Karpas-422 (cell line): ENCODE data around the gene ELOVL4. TPM values are rescaled to one million over a fixed set of nuclear protein-coding genes. Genes with fewer than 3 reads are reported as not detected.

Experiments used
- DNase-seq: peaks from one replicate; pipeline ENCODE4 v3.0.0-alpha.2; 2015
- H2AFZ ChIP-seq: fragments of 200-600 bp; sonication (generic); 2 replicates; pipeline ENCODE4 v1.6.1; 2014; ENCODE audit warnings: antibody characterized with exemption, low read length, mixed read lengths
- H3K27ac ChIP-seq: fragments of 200-600 bp; sonication (generic); 2 replicates; pipeline ENCODE4 v1.5.1; 2014; ENCODE audit warnings: mild to moderate bottlenecking, low read length, moderate library complexity
- H3K27me3 ChIP-seq: fragments of 200-600 bp; sonication (generic); 2 replicates; pipeline ENCODE4 v1.6.1; 2014; ENCODE audit warnings: low read length, mixed read lengths
- H3K36me3 ChIP-seq: fragments of 200-600 bp; sonication (generic); 2 replicates; pipeline ENCODE4 v1.6.1; 2014; ENCODE audit warnings: low read length, mixed read lengths; ENCODE audit not compliant: insufficient read depth
- H3K4me1 ChIP-seq: fragments of 200-600 bp; sonication (generic); 2 replicates; pipeline ENCODE4 v1.6.1; 2014; ENCODE audit warnings: mild to moderate bottlenecking, low read length, mixed read lengths
- H3K4me2 ChIP-seq: fragments of 200-600 bp; sonication (generic); 2 replicates; pipeline ENCODE4 v1.6.1; 2014; ENCODE audit warnings: low read length, low read depth, mild to moderate bottlenecking; ENCODE audit not compliant: poor library complexity, severe bottlenecking
- H3K4me3 ChIP-seq: fragments of 200-600 bp; sonication (generic); 2 replicates; pipeline ENCODE4 v1.5.1; 2014; ENCODE audit warnings: mild to moderate bottlenecking, antibody characterized with exemption, low read length, mixed read lengths
- H3K79me2 ChIP-seq: fragments of 200-600 bp; sonication (generic); 2 replicates; pipeline ENCODE4 v1.6.1; 2014; ENCODE audit warnings: mild to moderate bottlenecking, low read length, mixed read lengths
- H3K9ac ChIP-seq: fragments of 200-600 bp; sonication (generic); 2 replicates; pipeline ENCODE4 v1.6.0; 2014; ENCODE audit warnings: low read length
- H3K9me2 ChIP-seq: fragments of 200-600 bp; sonication (generic), shearing (Covaris generic); replicated peaks from 2 replicates; pipeline ENCODE4 v1.6.0; 2014; ENCODE audit warnings: mild to moderate bottlenecking, low read length, moderate library complexity; ENCODE audit not compliant: insufficient read depth
- H3K9me3 ChIP-seq: fragments of 300-700, 200-600 bp; sonication (generic); 2 replicates; pipeline ENCODE4 v1.6.1; 2014; ENCODE audit warnings: low read length, mixed read lengths
- H4K20me1 ChIP-seq: fragments of 200-600 bp; sonication (generic); 2 replicates; pipeline ENCODE4 v1.6.1; 2014; ENCODE audit warnings: mild to moderate bottlenecking, antibody characterized with exemption, low read length, low read depth; ENCODE audit not compliant: insufficient read depth
- total RNA-seq: library from RNA; depleted of rRNA; stranded (reverse); fragments of >200 nt; shearing (Covaris generic); gene quantifications from 2 replicates; pipeline ENCODE4 v1.2.3, GENCODE V29; 2014; ENCODE audit warnings: low replicate concordance

The ELOVL4 gene
- total RNA-seq, 1 experiment from 2014 or later: not detected

- H3K4me1 ChIP-seq: no peaks in the 10 kb centered on the region
- DNase-seq: no peak
Measured at GRCh38 chr6:79928478-79928998, 18.8 kb downstream of the ELOVL4 start.

GRCh38 chr6:79927758-79928157, 19.6 kb downstream of the ELOVL4 start:
- Histone ChIP-seq H4K20me1 (no peaks in the 10 kb centered on the region), H3K79me2 (no peaks in the 10 kb centered on the region), H2AFZ (no peak overlapping the region), H3K9me3 (no peaks in the 10 kb centered on the region), H3K9me2 (no peaks in the 10 kb centered on the region), H3K27me3 (no peaks in the 10 kb centered on the region), H3K27ac (no peak overlapping the region), H3K4me2 (no peak overlapping the region), H3K4me1 (no peaks in the 10 kb centered on the region), H3K4me3 (no peak overlapping the region), H3K9ac (no peak overlapping the region), H3K36me3 (no peaks in the 10 kb centered on the region)
- DNase-seq: no peak

More at GRCh38 chr6:79928478-79928998, 18.8 kb downstream of the ELOVL4 start:
- Histone ChIP-seq H3K36me3 (no peaks in the 10 kb centered on the region), H3K79me2 (no peaks in the 10 kb centered on the region), H3K9me2 (no peaks in the 10 kb centered on the region), H2AFZ (no peak overlapping the region), H3K4me3 (no peak overlapping the region), H3K27me3 (no peaks in the 10 kb centered on the region), H4K20me1 (no peaks in the 10 kb centered on the region), H3K9ac (no peak overlapping the region), H3K4me2 (no peak overlapping the region), H3K9me3 (no peaks in the 10 kb centered on the region), H3K27ac (no peak overlapping the region)

- Histone ChIP-seq H3K27ac (no peak overlapping the region), H3K4me1 (no peaks in the 10 kb centered on the region), H3K4me2 (no peak overlapping the region), H3K9me3 (no peaks in the 10 kb centered on the region), H3K4me3 (no peak overlapping the region), H3K9me2 (no peaks in the 10 kb centered on the region), H2AFZ (no peak overlapping the region), H3K36me3 (no peaks in the 10 kb centered on the region), H3K27me3 (no peaks in the 10 kb centered on the region), H3K9ac (no peak overlapping the region), H3K79me2 (no peaks in the 10 kb centered on the region), H4K20me1 (no peaks in the 10 kb centered on the region)
- no peak for DNase-seq
Measured at GRCh38 chr6:79923270-79923669, 24.1 kb downstream of the ELOVL4 start.

DNA sequence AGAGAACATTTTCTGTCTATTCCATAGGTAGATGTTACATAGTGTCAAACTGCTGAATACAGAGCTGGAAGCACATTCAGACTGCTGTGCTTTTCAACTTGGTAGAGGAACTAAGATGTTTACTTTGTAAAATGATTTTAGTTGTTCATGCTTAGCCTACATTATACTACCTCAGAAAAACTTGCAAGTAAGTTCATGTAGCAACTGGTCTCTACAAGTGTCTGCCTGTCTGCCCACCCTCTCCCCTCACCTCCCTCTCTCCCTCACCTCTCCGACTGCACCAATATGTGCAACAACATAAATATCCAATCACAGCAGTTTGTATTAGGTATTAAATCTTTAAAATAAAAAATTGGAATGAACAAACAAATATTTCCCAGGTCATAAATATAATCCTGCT, 25.3 kb downstream of the ELOVL4 start:
- no peak overlapping the region for H3K4me3 ChIP-seq
- no peak overlapping the region for H2AFZ ChIP-seq
- no peaks in the 10 kb centered on the region for H3K27me3 ChIP-seq
- no peak overlapping the region for H3K27ac ChIP-seq
- no peaks in the 10 kb centered on the region for H3K9me3 ChIP-seq
- no peaks in the 10 kb centered on the region for H3K4me1 ChIP-seq
- H3K9ac ChIP-seq: no peak overlapping the region
- no peaks in the 10 kb centered on the region for H3K9me2 ChIP-seq
- DNase-seq: no peak
- H3K4me2 ChIP-seq: no peak overlapping the region
- H3K79me2 ChIP-seq: no peaks in the 10 kb centered on the region
- no peaks in the 10 kb centered on the region for H4K20me1 ChIP-seq
- H3K36me3 ChIP-seq: no peaks in the 10 kb centered on the region

GRCh38 chr6:79913369-79913768, 34.0 kb downstream of the ELOVL4 start:
- Histone ChIP-seq H3K27me3 (no peaks in the 10 kb centered on the region), H3K27ac (no peak overlapping the region), H3K4me1 (no peaks in the 10 kb centered on the region), H3K4me2 (no peak overlapping the region), H3K9ac (no peak overlapping the region), H3K36me3 (no peaks in the 10 kb centered on the region), H2AFZ (no peak overlapping the region), H3K9me3 (no peaks in the 10 kb centered on the region), H4K20me1 (no peaks in the 10 kb centered on the region), H3K4me3 (no peak overlapping the region), H3K9me2 (no peaks in the 10 kb centered on the region), H3K79me2 (no peaks in the 10 kb centered on the region)
- DNase-seq: no peak

- Histone ChIP-seq H2AFZ (no peak overlapping the region), H3K27ac (no peak overlapping the region), H3K4me1 (no peaks in the 10 kb centered on the region), H3K4me2 (no peak overlapping the region), H3K4me3 (no peak overlapping the region), H3K36me3 (no peaks in the 10 kb centered on the region), H3K79me2 (no peaks in the 10 kb centered on the region), H3K9me3 (no peaks in the 10 kb centered on the region), H3K9me2 (no peaks in the 10 kb centered on the region), H3K9ac (no peak overlapping the region), H3K27me3 (no peaks in the 10 kb centered on the region), H4K20me1 (no peaks in the 10 kb centered on the region)
- no peak for DNase-seq
Measured at GRCh38 chr6:79911992-79912391, 35.4 kb downstream of the ELOVL4 start.

DNA sequence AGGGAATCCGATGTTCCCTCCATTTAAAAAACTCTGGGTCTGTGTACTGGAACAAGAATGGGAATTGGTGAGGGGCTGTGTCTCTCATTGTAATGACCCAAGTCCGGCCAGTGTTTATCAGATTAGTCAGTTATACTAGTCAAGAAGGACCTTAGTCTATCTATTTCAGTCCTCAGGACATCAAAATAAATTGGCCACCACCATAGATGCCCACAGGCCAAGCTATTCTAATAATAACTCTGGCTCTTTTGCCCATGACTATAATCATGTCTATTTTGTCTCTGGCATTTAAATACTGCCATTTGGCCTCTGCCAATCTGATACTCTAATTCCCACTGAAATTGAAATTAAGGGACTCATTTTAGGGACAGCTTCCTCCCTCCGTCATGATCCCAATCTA, 37.8 kb downstream of the ELOVL4 start:
- DNase-seq: no peak
- H3K79me2 ChIP-seq: no peaks in the 10 kb centered on the region

DNA sequence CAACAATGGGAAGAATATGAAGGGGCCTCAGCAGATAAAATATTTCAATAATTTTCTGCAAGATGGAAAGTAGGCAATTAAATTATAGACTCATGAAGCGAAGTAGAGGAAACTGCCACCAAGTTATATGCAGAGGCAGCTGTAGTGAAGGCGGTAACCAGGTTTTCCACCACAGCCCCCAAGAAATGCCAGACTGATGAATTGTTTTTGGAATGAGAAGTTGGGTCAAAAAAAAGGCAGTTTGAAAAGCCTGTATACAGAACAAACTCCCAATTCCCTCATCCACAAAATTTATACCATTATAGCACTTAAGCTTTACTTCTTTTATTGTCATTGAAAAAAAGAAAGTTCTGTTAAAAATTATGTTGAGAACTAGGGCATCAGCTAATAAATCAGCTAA, 45.3 kb downstream of the ELOVL4 start:
- Histone ChIP-seq H3K4me2 (no peak overlapping the region), H3K79me2 (no peaks in the 10 kb centered on the region), H3K4me1 (no peaks in the 10 kb centered on the region), H3K27ac (no peak overlapping the region), H3K9me3 (no peaks in the 10 kb centered on the region), H4K20me1 (no peaks in the 10 kb centered on the region), H3K9me2 (no peaks in the 10 kb centered on the region), H3K9ac (no peak overlapping the region), H3K36me3 (no peaks in the 10 kb centered on the region), H3K27me3 (no peaks in the 10 kb centered on the region), H2AFZ (no peak overlapping the region), H3K4me3 (no peak overlapping the region)
- DNase-seq: no peak

More for the DNA sequence above, 37.8 kb downstream of the ELOVL4 start:
- no peaks in the 10 kb centered on the region for H3K4me1 ChIP-seq
- H3K9me3 ChIP-seq: no peaks in the 10 kb centered on the region
- H3K9me2 ChIP-seq: no peaks in the 10 kb centered on the region
- H3K4me3 ChIP-seq: no peak overlapping the region
- no peak overlapping the region for H3K9ac ChIP-seq
- no peak overlapping the region for H2AFZ ChIP-seq
- no peaks in the 10 kb centered on the region for H3K36me3 ChIP-seq
- no peak overlapping the region for H3K4me2 ChIP-seq
- no peaks in the 10 kb centered on the region for H4K20me1 ChIP-seq
- no peaks in the 10 kb centered on the region for H3K27me3 ChIP-seq
- no peak overlapping the region for H3K27ac ChIP-seq

- no peaks in the 10 kb centered on the region for H3K9me3 ChIP-seq
- H3K9me2 ChIP-seq: no peaks in the 10 kb centered on the region
- H3K4me3 ChIP-seq: no peak overlapping the region
- DNase-seq: no peak
- no peaks in the 10 kb centered on the region for H3K4me1 ChIP-seq
- H3K4me2 ChIP-seq: no peak overlapping the region
- no peak overlapping the region for H3K27ac ChIP-seq
- H4K20me1 ChIP-seq: no peaks in the 10 kb centered on the region
- no peaks in the 10 kb centered on the region for H3K79me2 ChIP-seq
- no peak overlapping the region for H3K9ac ChIP-seq
- no peak overlapping the region for H2AFZ ChIP-seq
- H3K27me3 ChIP-seq: no peaks in the 10 kb centered on the region
- H3K36me3 ChIP-seq: no peaks in the 10 kb centered on the region
Measured at GRCh38 chr6:79898076-79898475, 49.3 kb downstream of the ELOVL4 start.
